A549 (cell line): ENCODE results near the gene UBAP2.
"Not testable (repeated sequence)": the region's sequence is repeated elsewhere in the genome, so short reads cannot be mapped to it uniquely, and the experiment has no call there.

Source experiments
- CTCF ChIP-seq: fragments of >200 bp; sonication (Bioruptor Twin); formaldehyde crosslinking; IDR thresholded peaks from 3 replicates; pipeline ENCODE4 v1.5.1; 2016
- EP300 ChIP-seq, 2 experiments: fragments of >200 bp; sonication (Bioruptor Twin); formaldehyde crosslinking; IDR thresholded peaks; 2 replicates in 1 of 2; 3 replicates in 1 of 2; pipeline ENCODE4 v1.6.1; 2016 to 2017
- HDAC2 ChIP-seq: fragments of 200-600 bp; sonication (generic); IDR thresholded peaks from 2 replicates; pipeline ENCODE4 v1.6.1; 2016
- JUNB ChIP-seq: fragments of >200 bp; sonication (Bioruptor Twin); formaldehyde crosslinking; IDR thresholded peaks from 2 replicates; pipeline ENCODE4 v1.6.1; 2016
- MAX ChIP-seq: IDR thresholded peaks from 2 replicates; pipeline ENCODE4 v1.6.1; 2012
- PBX3 ChIP-seq: IDR thresholded peaks from 2 replicates; pipeline ENCODE4 v1.6.1; 2012
- PHF8 ChIP-seq: fragments of 200-600 bp; sonication (generic); IDR thresholded peaks from 2 replicates; pipeline ENCODE4 v1.6.1; 2016; ENCODE audit warnings: low read depth, mild to moderate bottlenecking, antibody characterized with exemption, moderate library complexity, borderline replicate concordance
- POLR2A ChIP-seq: IDR thresholded peaks from 2 replicates; pipeline ENCODE4 v1.6.1; 2012; ENCODE audit warnings: mild to moderate bottlenecking, low read length
- REST ChIP-seq: fragments of 200-600 bp; sonication (generic); IDR thresholded peaks from 2 replicates; pipeline ENCODE4 v1.6.1; 2016; ENCODE audit warnings: antibody characterized with exemption, mild to moderate bottlenecking, moderate library complexity
- USF2 ChIP-seq: fragments of 450-650 bp; IDR thresholded peaks from 2 replicates; pipeline ENCODE4 v1.6.1; 2014; ENCODE audit warnings: antibody characterized with exemption

- not testable (repeated sequence) for TF ChIP-seq CTCF; JUNB; PHF8; HDAC2; POLR2A; USF2; EP300 (IDR thresholded peaks at IDR 0.05); MAX; PBX3; REST
Observed at GRCh38 chr9:34042074-34042473, 6.6 kb downstream of the UBAP2 start.
